Mesendoderm (in vitro differentiated cells): Measurements from ENCODE around the gene OPRL1.

Experiments
- DNase-seq: peaks from one replicate; pipeline ENCODE4 v3.0.0; 2013
- H2AK5ac ChIP-seq: 2 replicates; pipeline ENCODE4 v1.6.1; 2013; ENCODE audit warnings: low read length, inconsistent platforms
- H2BK120ac ChIP-seq: 2 replicates; pipeline ENCODE4 v1.6.1; 2013; ENCODE audit warnings: low read depth, mild to moderate bottlenecking, low read length, moderate library complexity, mixed read lengths
- H2BK15ac ChIP-seq: replicated peaks from 2 replicates; pipeline ENCODE4 v1.6.1; 2013; ENCODE audit warnings: low read depth, mild to moderate bottlenecking, moderate library complexity
- H2BK5ac ChIP-seq: 2 replicates; pipeline ENCODE4 v1.6.1; 2013; ENCODE audit warnings: low read length, inconsistent platforms
- H3K18ac ChIP-seq: 2 replicates; pipeline ENCODE4 v1.6.1; 2013; ENCODE audit warnings: mild to moderate bottlenecking, low read length, mixed read lengths
- H3K23ac ChIP-seq: one replicate; pipeline ENCODE4 v1.6.1; 2013; ENCODE audit warnings: low read length
- H3K27ac ChIP-seq: 2 replicates; pipeline ENCODE4 v1.5.1; 2013; ENCODE audit warnings: low read depth, mild to moderate bottlenecking, inconsistent platforms, low read length, moderate library complexity
- H3K27me3 ChIP-seq: 2 replicates; pipeline ENCODE4 v1.6.1; 2013; ENCODE audit warnings: low read length, control low read depth, mild to moderate bottlenecking, inconsistent platforms; ENCODE audit not compliant: insufficient read depth, poor library complexity
- H3K36me3 ChIP-seq: 2 replicates; pipeline ENCODE4 v1.6.1; 2013; ENCODE audit warnings: low read length, inconsistent platforms; ENCODE audit not compliant: control insufficient read depth, insufficient read depth
- H3K4ac ChIP-seq: one replicate; pipeline ENCODE4 v1.6.1; 2013; ENCODE audit warnings: low read depth, mild to moderate bottlenecking, low read length, moderate library complexity
- H3K4me1 ChIP-seq: 2 replicates; pipeline ENCODE4 v1.6.1; 2013; ENCODE audit warnings: low read depth, low read length, inconsistent platforms; ENCODE audit not compliant: control insufficient read depth
- H3K4me2 ChIP-seq: 2 replicates; pipeline ENCODE4 v1.6.1; 2013; ENCODE audit warnings: low read length
- H3K4me3 ChIP-seq: 2 replicates; pipeline ENCODE4 v1.5.1; 2013; ENCODE audit warnings: mild to moderate bottlenecking, low read length
- H3K56ac ChIP-seq: one replicate; pipeline ENCODE4 v1.6.1; 2013; ENCODE audit warnings: low read length
- H3K79me1 ChIP-seq: 2 replicates; pipeline ENCODE4 v1.6.1; 2013; ENCODE audit warnings: low read length, inconsistent platforms
- H3K79me2 ChIP-seq: 2 replicates; pipeline ENCODE4 v1.6.1; 2013; ENCODE audit warnings: mild to moderate bottlenecking, low read length; ENCODE audit not compliant: control insufficient read depth, insufficient read depth
- H3K9ac ChIP-seq: 2 replicates; pipeline ENCODE4 v1.6.1; 2013; ENCODE audit warnings: low read length, inconsistent platforms
- H4K5ac ChIP-seq: one replicate; pipeline ENCODE4 v1.6.1; 2013; ENCODE audit warnings: low read length
- H4K8ac ChIP-seq: one replicate; pipeline ENCODE4 v1.6.1; 2013; ENCODE audit warnings: low read depth, mild to moderate bottlenecking, control low read depth, low read length, moderate library complexity
- WGBS: extraction: QIAGEN DNeasy Blood & Tissue Kit; methylation state at CpG from one replicate; pipeline ENCODE4 v1.1.7; 2013; ENCODE audit warnings: low lambda C conversion rate, missing lambda C conversion rate; ENCODE audit not compliant: insufficient coverage; ENCODE audit errors: extremely low coverage; 5-methylcytosine and 5-hydroxymethylcytosine counted together

OPRL1 gene

DNA sequence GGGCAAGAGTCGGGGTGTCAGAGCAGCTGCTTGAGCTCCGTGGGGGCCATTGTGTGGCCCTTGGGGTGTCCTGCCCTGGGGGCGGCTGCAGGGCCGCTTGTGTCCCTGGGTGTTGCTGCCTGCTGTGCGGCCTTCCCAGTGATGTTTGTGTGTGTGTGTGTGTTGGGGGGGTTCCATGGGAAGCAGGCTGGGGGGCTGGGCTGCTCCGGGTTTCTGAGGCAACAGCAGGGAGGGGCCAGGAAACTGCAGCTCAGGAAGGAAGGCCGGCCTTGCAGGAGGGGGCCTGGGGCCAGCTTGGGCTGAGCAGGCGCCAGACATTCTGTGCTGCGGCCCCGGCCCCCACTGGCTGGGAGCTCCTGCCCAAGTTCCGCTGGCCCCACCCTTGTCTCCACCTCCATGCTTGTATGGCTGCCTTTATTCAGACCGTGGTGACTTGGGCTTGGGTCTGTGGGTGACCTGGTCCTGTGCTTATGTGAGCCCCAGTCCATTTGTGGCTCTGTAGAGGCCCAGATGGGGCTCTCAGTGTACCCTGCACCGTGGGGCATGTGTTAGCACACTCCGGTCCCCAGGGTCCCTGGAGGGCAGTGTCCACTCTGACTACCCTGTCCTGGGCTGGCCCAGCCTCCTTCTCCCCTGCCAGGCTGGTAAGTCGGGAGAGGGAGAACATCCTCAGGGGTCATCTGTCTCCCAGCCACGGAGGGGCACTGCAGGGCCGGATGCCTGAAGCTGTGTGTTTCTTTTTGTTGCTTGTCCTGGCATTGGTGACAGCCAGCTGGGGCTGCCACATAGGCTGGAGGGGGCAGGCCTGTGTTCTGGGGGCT is 25.8 kb upstream of the OPRL1 start:
- Histone ChIP-seq H2BK5ac (peak overlapping the region; percentile 87), H3K9ac (peak overlapping the region; percentile 64), H2BK120ac (no peak overlapping the region), H3K4me2 (peak overlapping the region; percentile 22), H3K27me3 (peaks cover 2% of the 10 kb centered on the region), H4K8ac (no peak overlapping the region), H3K4me3 (no peak overlapping the region), H2BK15ac (no peak overlapping the region), H3K18ac (peak overlapping the region; percentile 47), H3K23ac (peak overlapping the region; percentile 66), H3K27ac (peak overlapping the region; percentile 65), H3K4me1 (peaks cover 11% of the 10 kb centered on the region), H4K5ac (no peak overlapping the region), H3K4ac (peak overlapping the region; percentile 50), H3K56ac (peak overlapping the region; percentile 91), H2AK5ac (peak overlapping the region; percentile 98), H3K36me3 (no peaks in the 10 kb centered on the region), H3K79me1 (no peaks in the 10 kb centered on the region), H3K79me2 (no peaks in the 10 kb centered on the region)
- DNase-seq: peak; percentile 86
- no CpG with 5 or more reads among the region's 17 CpGs for WGBS

DNA sequence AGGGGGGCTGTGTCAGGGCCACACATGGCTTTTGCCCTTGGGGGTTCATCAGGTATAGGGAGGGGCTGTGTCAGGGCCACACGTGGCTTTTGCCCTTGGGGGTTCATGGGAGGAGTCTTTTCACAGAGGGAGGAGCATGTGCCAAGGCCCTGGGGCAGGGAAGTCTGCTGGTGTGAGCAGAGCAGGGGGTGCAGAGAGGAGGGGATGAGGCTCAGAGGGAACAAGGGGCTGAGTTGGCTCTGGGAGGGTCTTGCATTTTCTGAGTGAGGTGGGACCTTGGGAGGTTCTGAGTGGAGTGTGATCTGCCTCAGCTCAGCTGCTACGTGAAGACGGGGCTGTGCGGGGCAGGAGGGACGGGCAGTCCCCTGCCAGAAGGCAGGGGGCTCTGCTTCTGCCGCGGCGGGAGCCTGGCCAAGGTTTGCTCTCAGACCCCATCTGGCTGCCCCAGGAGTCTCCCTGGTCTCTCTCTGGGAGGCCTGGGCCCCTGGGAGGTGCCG is 24.4 kb upstream of the OPRL1 start:
- no peak overlapping the region for H3K4ac ChIP-seq
- no peak overlapping the region for H3K4me2 ChIP-seq
- no peak overlapping the region for H2BK120ac ChIP-seq
- H3K56ac ChIP-seq: peak overlapping the region; percentile 42
- no peak overlapping the region for H4K5ac ChIP-seq
- no peak overlapping the region for H4K8ac ChIP-seq
- H2BK5ac ChIP-seq: no peak overlapping the region
- H3K9ac ChIP-seq: no peak overlapping the region
- no peak for DNase-seq
- no peak overlapping the region for H2BK15ac ChIP-seq
- H3K27ac ChIP-seq: no peak overlapping the region
- H2AK5ac ChIP-seq: peak overlapping the region; percentile 82
- no peaks in the 10 kb centered on the region for H3K79me2 ChIP-seq
- no peak overlapping the region for H3K23ac ChIP-seq
- no peaks in the 10 kb centered on the region for H3K79me1 ChIP-seq
- no CpG with 5 or more reads among the region's 9 CpGs for WGBS
- peaks cover 11% of the 10 kb centered on the region for H3K4me1 ChIP-seq
- no peaks in the 10 kb centered on the region for H3K36me3 ChIP-seq
- no peak overlapping the region for H3K4me3 ChIP-seq
- H3K27me3 ChIP-seq: no peaks in the 10 kb centered on the region
- H3K18ac ChIP-seq: peak overlapping the region; percentile 11

DNA sequence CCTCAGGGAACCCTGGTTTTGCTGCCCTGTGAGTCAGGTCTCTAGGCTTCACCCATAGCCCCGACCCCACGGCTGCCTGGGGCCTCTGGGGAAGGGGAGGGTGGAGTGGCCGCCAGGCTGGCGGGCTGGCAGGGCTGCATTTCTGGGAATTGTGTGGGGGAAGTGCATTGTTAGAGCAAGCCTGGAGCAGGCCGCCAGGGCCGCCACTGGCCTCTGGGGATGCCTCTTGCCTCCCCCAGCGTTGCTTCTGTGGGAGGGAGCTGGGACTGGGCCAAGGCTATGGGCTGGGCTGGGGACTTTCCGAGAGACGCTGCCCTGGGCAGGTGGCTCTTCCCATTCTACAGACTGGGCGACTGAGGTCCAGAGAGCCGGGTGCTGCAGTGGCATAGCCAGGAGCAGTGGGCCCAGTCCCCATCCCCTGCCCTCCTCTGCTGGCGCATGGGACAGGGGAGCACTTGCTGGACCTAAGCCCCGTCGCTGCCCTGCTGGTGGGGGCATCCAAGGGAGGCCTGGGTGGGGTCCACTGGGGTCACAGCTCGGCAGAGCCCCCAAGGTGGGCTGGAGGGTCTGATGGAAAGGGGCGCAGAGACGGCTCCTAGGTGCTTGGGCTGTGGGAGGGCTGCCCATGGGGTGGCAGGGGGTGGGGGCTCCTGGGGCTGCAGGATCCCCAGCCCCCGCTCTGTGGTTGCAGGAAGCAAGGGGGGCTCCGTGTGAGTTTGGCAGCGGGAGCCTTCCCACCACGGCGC is 23.8 kb upstream of the OPRL1 start:
- peaks cover 11% of the 10 kb centered on the region for H3K4me1 ChIP-seq
- H4K8ac ChIP-seq: no peak overlapping the region
- WGBS: no CpG with 5 or more reads among the region's 22 CpGs
- H3K36me3 ChIP-seq: no peaks in the 10 kb centered on the region
- H3K27ac ChIP-seq: no peak overlapping the region
- no peaks in the 10 kb centered on the region for H3K79me2 ChIP-seq
- no peak overlapping the region for H3K4me3 ChIP-seq
- no peak overlapping the region for H2BK120ac ChIP-seq
- H3K9ac ChIP-seq: no peak overlapping the region
- H3K79me1 ChIP-seq: no peaks in the 10 kb centered on the region
- no peak overlapping the region for H3K4me2 ChIP-seq
- H2BK5ac ChIP-seq: no peak overlapping the region
- H4K5ac ChIP-seq: no peak overlapping the region
- no peak overlapping the region for H3K4ac ChIP-seq
- no peak overlapping the region for H2AK5ac ChIP-seq
- no peak overlapping the region for H3K56ac ChIP-seq
- H3K23ac ChIP-seq: no peak overlapping the region
- H3K18ac ChIP-seq: peak overlapping the region; percentile 11
- H2BK15ac ChIP-seq: no peak overlapping the region
- peak; percentile 52 for DNase-seq
- no peaks in the 10 kb centered on the region for H3K27me3 ChIP-seq

DNA sequence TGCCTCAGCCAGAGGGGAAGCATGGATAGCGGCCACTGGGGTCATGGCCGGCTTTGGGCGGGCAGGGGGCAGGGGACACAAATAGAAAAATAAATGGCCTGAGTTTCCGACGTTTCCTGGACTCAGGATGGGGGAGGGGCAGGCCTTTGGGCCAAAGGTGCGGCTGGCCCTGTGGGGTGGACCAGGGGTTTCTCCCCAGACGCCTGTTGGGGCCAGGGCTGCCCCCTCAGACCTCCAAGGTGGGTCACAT is 23.3 kb upstream of the OPRL1 start:
- Histone ChIP-seq H3K4me3 (no peak overlapping the region), H3K9ac (no peak overlapping the region), H2BK5ac (no peak overlapping the region), H3K4me1 (peaks cover 11% of the 10 kb centered on the region), H4K8ac (no peak overlapping the region), H3K27me3 (no peaks in the 10 kb centered on the region), H4K5ac (no peak overlapping the region), H3K79me1 (no peaks in the 10 kb centered on the region), H2BK120ac (no peak overlapping the region), H3K56ac (peak overlapping the region; percentile 73), H3K4ac (no peak overlapping the region), H3K4me2 (no peak overlapping the region), H2BK15ac (no peak overlapping the region), H3K23ac (no peak overlapping the region), H3K36me3 (no peaks in the 10 kb centered on the region), H3K18ac (no peak overlapping the region), H3K79me2 (no peaks in the 10 kb centered on the region), H3K27ac (no peak overlapping the region), H2AK5ac (no peak overlapping the region)
- DNase-seq: no peak
- WGBS: no CpG with 5 or more reads among the region's 7 CpGs

DNA sequence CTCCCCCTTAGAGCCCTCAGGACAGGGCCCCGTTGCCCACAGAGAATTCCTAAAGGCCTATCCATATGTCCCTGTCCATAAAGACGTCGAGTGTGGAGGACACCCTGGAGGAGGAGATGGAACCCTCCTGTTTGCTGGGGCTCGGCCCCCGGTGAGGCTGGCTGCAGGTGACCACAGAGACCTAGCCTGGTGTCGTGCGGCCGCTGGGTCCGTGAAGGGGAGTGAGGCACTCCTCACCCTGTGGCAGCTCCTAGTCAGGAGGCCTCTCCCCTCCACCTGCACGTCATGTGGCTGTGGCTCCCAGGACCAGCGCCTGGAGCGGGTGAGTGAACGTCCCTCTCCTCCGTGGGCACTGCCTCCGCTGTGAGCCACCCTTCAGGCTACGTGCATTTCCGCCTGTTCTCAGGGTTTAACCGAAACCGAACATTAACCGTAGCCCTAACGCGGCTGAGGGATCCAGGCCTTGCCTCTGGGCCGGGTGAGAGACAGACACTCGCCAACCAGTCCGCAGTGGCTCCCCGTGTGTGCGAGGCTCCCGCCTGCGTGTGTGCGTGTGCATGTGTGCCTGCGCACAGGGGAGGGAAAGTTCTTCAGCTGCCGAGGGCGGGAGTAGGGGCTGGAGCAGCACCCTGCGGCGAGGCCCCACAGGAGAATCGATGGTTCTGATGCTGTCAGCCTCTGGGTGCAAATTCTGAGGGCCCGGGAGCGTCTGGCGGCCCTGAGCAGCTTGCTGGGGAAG is 22.8 kb upstream of the OPRL1 start:
- Histone ChIP-seq H3K4ac (no peak overlapping the region), H4K8ac (no peak overlapping the region), H3K9ac (peak overlapping the region; percentile 20), H2BK5ac (no peak overlapping the region), H3K56ac (peak overlapping the region; percentile 73), H3K36me3 (no peaks in the 10 kb centered on the region), H3K4me1 (peaks cover 11% of the 10 kb centered on the region), H2BK120ac (no peak overlapping the region), H3K79me2 (no peaks in the 10 kb centered on the region), H3K4me3 (no peak overlapping the region), H3K23ac (no peak overlapping the region), H2AK5ac (no peak overlapping the region), H4K5ac (no peak overlapping the region), H2BK15ac (no peak overlapping the region), H3K4me2 (no peak overlapping the region), H3K79me1 (no peaks in the 10 kb centered on the region), H3K18ac (no peak overlapping the region), H3K27me3 (no peaks in the 10 kb centered on the region), H3K27ac (no peak overlapping the region)
- no peak for DNase-seq
- no CpG with 5 or more reads among the region's 39 CpGs for WGBS
